DND-41 (cell line): ENCODE results near the gene MATK.

Source experiments
- CTCF ChIP-seq: IDR thresholded peaks from 2 replicates; pipeline ENCODE4 v1.5.1; 2012; ENCODE audit warnings: borderline replicate concordance, low read length, moderate library complexity, mild to moderate bottlenecking; ENCODE audit not compliant: poor library complexity, severe bottlenecking; ENCODE audit errors: extremely low read depth
- EZH2 ChIP-seq: IDR thresholded peaks from 3 replicates; pipeline ENCODE4 v1.6.1; 2012; ENCODE audit warnings: borderline replicate concordance, low read depth, mild to moderate bottlenecking, moderate library complexity, low read length, inconsistent platforms; ENCODE audit not compliant: severe bottlenecking

- TF ChIP-seq CTCF (no peak), EZH2 (no peak)
Measured at GRCh38 chr19:3817761-3818160, 31.6 kb upstream of the MATK start.
